GM12891 (cell line): ENCODE results near the gene GMEB1.
"Not testable (repeated sequence)": the region's sequence is repeated elsewhere in the genome, so short reads cannot be mapped to it uniquely, and the experiment has no call there.

Experiments
- POLR2A ChIP-seq: IDR thresholded peaks from 2 replicates; pipeline ENCODE4 v1.6.1; 2011; ENCODE audit warnings: low read depth, low read length, control low read depth
- POU2F2 ChIP-seq: IDR thresholded peaks from 2 replicates; pipeline ENCODE4 v1.6.1; 2011; ENCODE audit warnings: low read depth, mild to moderate bottlenecking, control low read depth, low read length, moderate library complexity
- SPI1 ChIP-seq: IDR thresholded peaks from 2 replicates; pipeline ENCODE4 v1.6.1; 2011; ENCODE audit warnings: low read depth, low read length, control low read depth
- TAF1 ChIP-seq: IDR thresholded peaks from 2 replicates; pipeline ENCODE4 v1.6.1; 2011; ENCODE audit warnings: low read depth, low read length, control low read depth

GRCh38 chr1:28655448-28656311 is 12.9 kb upstream of the GMEB1 start:
- not testable (repeated sequence) for TF ChIP-seq POU2F2, POLR2A, TAF1, SPI1
